Neural cell (in vitro differentiated cells): Measurements from ENCODE around the gene KLF13. TPM values are rescaled to one million over a fixed set of nuclear protein-coding genes. Genes with fewer than 3 reads are reported as not detected.

Experiments used
- H2AFZ ChIP-seq: fragments of 200-600, 300-800 bp; sonication (generic), shearing (Covaris generic); 2 replicates; pipeline ENCODE4 v1.6.0; 2014; ENCODE audit warnings: low read depth, mild to moderate bottlenecking, antibody characterized with exemption, low read length, moderate library complexity
- H3F3A ChIP-seq: fragments of 200-600 bp; shearing (Covaris generic); 2 replicates; pipeline ENCODE4 v1.6.1; 2016; ENCODE audit warnings: mild to moderate bottlenecking, moderate library complexity, mixed read lengths, antibody characterized with exemption, low read length; ENCODE audit not compliant: insufficient read depth, poor library complexity, severe bottlenecking
- H3K27ac ChIP-seq: fragments of 200-600, 300-800 bp; sonication (generic), shearing (Covaris generic); 2 replicates; pipeline ENCODE4 v1.5.1; 2014; ENCODE audit warnings: mild to moderate bottlenecking, low read length, moderate library complexity
- H3K27me3 ChIP-seq: fragments of 300-800, 200-600 bp; sonication (generic), shearing (Covaris generic); 2 replicates; pipeline ENCODE4 v1.6.0; 2014; ENCODE audit warnings: mild to moderate bottlenecking, low read depth, low read length, moderate library complexity; ENCODE audit not compliant: insufficient read depth
- H3K36me3 ChIP-seq: fragments of 300-800, 200-600 bp; sonication (generic), shearing (Covaris generic); 2 replicates; pipeline ENCODE4 v1.5.1; 2014; ENCODE audit warnings: mild to moderate bottlenecking, antibody characterized with exemption, low read length, moderate library complexity; ENCODE audit not compliant: insufficient read depth
- H3K4me2 ChIP-seq: fragments of 300-800, 200-600 bp; sonication (generic), shearing (Covaris generic); 2 replicates; pipeline ENCODE4 v1.6.0; 2014; ENCODE audit warnings: mild to moderate bottlenecking, low read length
- H3K4me3 ChIP-seq: fragments of 300-800, 200-600 bp; sonication (generic), shearing (Covaris generic); 2 replicates; pipeline ENCODE4 v1.5.1; 2014; ENCODE audit warnings: mild to moderate bottlenecking, low read length, moderate library complexity
- H3K79me2 ChIP-seq: fragments of 200-600 bp; shearing (Covaris generic); replicated peaks from 2 replicates; pipeline ENCODE4 v1.6.0; 2014; ENCODE audit warnings: mild to moderate bottlenecking, low read length, moderate library complexity; ENCODE audit not compliant: insufficient read depth
- H3K9ac ChIP-seq: fragments of 300-800, 200-600 bp; sonication (generic), shearing (Covaris generic); 2 replicates; pipeline ENCODE4 v1.6.1; 2016; ENCODE audit warnings: mild to moderate bottlenecking, low read length, mixed read lengths
- H3K9me2 ChIP-seq: fragments of 200-600 bp; shearing (Covaris generic); 2 replicates; pipeline ENCODE4 v1.6.1; 2016; ENCODE audit warnings: mild to moderate bottlenecking, low read length, mixed read lengths; ENCODE audit not compliant: insufficient read depth
- H3K9me3 ChIP-seq: fragments of 200-600, 300-800 bp; sonication (generic), shearing (Covaris generic); 2 replicates; pipeline ENCODE4 v1.6.1; 2016; ENCODE audit warnings: mild to moderate bottlenecking, mixed run types, low read length, moderate library complexity, mixed read lengths
- H4K20me1 ChIP-seq: fragments of 200-600 bp; shearing (Covaris generic); 2 replicates; pipeline ENCODE4 v1.6.1; 2016; ENCODE audit warnings: mild to moderate bottlenecking, mixed run types; ENCODE audit not compliant: insufficient read depth
- CTCF ChIP-seq: fragments of 450-650 bp; IDR thresholded peaks from 2 replicates; pipeline ENCODE4 v1.5.1; 2014; ENCODE audit warnings: antibody characterized with exemption, mild to moderate bottlenecking, moderate library complexity; ENCODE audit not compliant: poor library complexity, severe bottlenecking
- EP300 ChIP-seq: fragments of 450-650 bp; conservative IDR thresholded peaks from 2 replicates; pipeline ENCODE4 v1.6.1; 2014; ENCODE audit warnings: antibody characterized with exemption, mild to moderate bottlenecking, moderate library complexity; ENCODE audit not compliant: poor library complexity, severe bottlenecking
- MXI1 ChIP-seq: fragments of 450-650 bp; conservative IDR thresholded peaks from 2 replicates; pipeline ENCODE4 v1.6.1; 2014; ENCODE audit warnings: antibody characterized with exemption, mild to moderate bottlenecking; ENCODE audit not compliant: poor library complexity, severe bottlenecking
- POLR2AphosphoS5 ChIP-seq: IDR thresholded peaks from 2 replicates; pipeline ENCODE4 v1.6.1; 2012
- RAD21 ChIP-seq: fragments of 450-650 bp; conservative IDR thresholded peaks from 2 replicates; pipeline ENCODE4 v1.6.1; 2014; ENCODE audit warnings: antibody characterized with exemption, mild to moderate bottlenecking, moderate library complexity
- REST ChIP-seq: IDR thresholded peaks from 2 replicates; pipeline ENCODE4 v1.6.1; 2012; ENCODE audit warnings: borderline replicate concordance
- SMC3 ChIP-seq: fragments of 450-650 bp; conservative IDR thresholded peaks from 2 replicates; pipeline ENCODE4 v1.6.1; 2014; ENCODE audit warnings: antibody characterized with exemption, mild to moderate bottlenecking, moderate library complexity; ENCODE audit not compliant: poor library complexity
- TAF1 ChIP-seq: IDR thresholded peaks from 2 replicates; pipeline ENCODE4 v1.6.1; 2012; ENCODE audit warnings: low read depth
- polyA plus RNA-seq: library from polyadenylated mRNA; depleted of rRNA; stranded (reverse); fragments of >200 nt; gene quantifications from 2 replicates; pipeline ENCODE4 v1.2.3, GENCODE V29; 2014

KLF13 gene
- polyA plus RNA-seq, 1 donor from 2014 or later, result 17.0 TPM

- no peaks in the 10 kb centered on the region for H3K9me2 ChIP-seq
- no peaks in the 10 kb centered on the region for H3K27me3 ChIP-seq
- peaks cover 26% of the 10 kb centered on the region for H3K79me2 ChIP-seq
- TF ChIP-seq SMC3, result peak; percentile 51
- no peak for TF ChIP-seq TAF1
- no peak for TF ChIP-seq EP300
- TF ChIP-seq CTCF, result no peak
- peak overlapping the region; percentile 4 for H3K4me2 ChIP-seq
- H3K36me3 ChIP-seq, result no peaks in the 10 kb centered on the region
- H3K9me3 ChIP-seq, result no peaks in the 10 kb centered on the region
- peak overlapping the region; percentile 84 for H3K27ac ChIP-seq
- H2AFZ ChIP-seq, result peak overlapping the region; percentile 63
- H4K20me1 ChIP-seq, result peaks cover 21% of the 10 kb centered on the region
- H3K4me3 ChIP-seq, result peak overlapping the region; percentile 93
- H3K9ac ChIP-seq, result peak overlapping the region; percentile 93
- no peaks in the 10 kb centered on the region for H3F3A ChIP-seq
Measured at GRCh38 chr15:31325595-31326155, 960 bp upstream of the KLF13 start.

- no peaks in the 10 kb centered on the region for H3F3A ChIP-seq
- peaks cover 30% of the 10 kb centered on the region for H4K20me1 ChIP-seq
- H3K79me2 ChIP-seq, result peaks cover 40% of the 10 kb centered on the region
- H3K4me3 ChIP-seq, result peak overlapping the region; percentile 65
- H3K27me3 ChIP-seq, result no peaks in the 10 kb centered on the region
- peak overlapping the region; percentile 78 for H3K9ac ChIP-seq
- no peaks in the 10 kb centered on the region for H3K36me3 ChIP-seq
- no peak overlapping the region for H3K4me2 ChIP-seq
- no peaks in the 10 kb centered on the region for H3K9me2 ChIP-seq
- peak overlapping the region; percentile 81 for H3K27ac ChIP-seq
- peak; percentile 74 for TF ChIP-seq MXI1
- peak; percentile 48 for TF ChIP-seq SMC3
- TF ChIP-seq TAF1, result peak; percentile 3
- no peak for TF ChIP-seq RAD21
- TF ChIP-seq POLR2AphosphoS5, result peak; percentile 60
- peak; percentile 50 for TF ChIP-seq REST
- no peak overlapping the region for H2AFZ ChIP-seq
- H3K9me3 ChIP-seq, result no peaks in the 10 kb centered on the region
Measured at GRCh38 chr15:31326875-31327668, 437 bp downstream of the KLF13 start.
